HepG2 (cell line): ENCODE measurements around the gene RPL41. TPM values are rescaled to one million over a fixed set of nuclear protein-coding genes. Genes with fewer than 3 reads are reported as not detected.

Experiments used
- AFF4 ChIP-seq: sonication (generic); formaldehyde crosslinking; IDR thresholded peaks from 2 replicates; pipeline ENCODE4 v1.4.0; 2020; ENCODE audit warnings: missing genetic modification reagents
- ATF5 ChIP-seq: sonication (generic); formaldehyde crosslinking; IDR thresholded peaks from 2 replicates; pipeline ENCODE4 v1.4.0; 2020; ENCODE audit warnings: mild to moderate bottlenecking, low read depth, missing genetic modification reagents
- ATF7-NPFF ChIP-seq: sonication (generic); formaldehyde crosslinking; IDR thresholded peaks from 2 replicates; pipeline ENCODE4 v1.8.1; 2023; ENCODE audit warnings: mild to moderate bottlenecking, low read depth, missing genetic modification reagents, moderate library complexity
- DBP ChIP-seq: sonication (generic); formaldehyde crosslinking; IDR thresholded peaks from 2 replicates; pipeline ENCODE4 v1.4.0; 2020; ENCODE audit warnings: missing genetic modification reagents; ENCODE audit errors: not compliant biosample characterization
- HNF1B ChIP-seq: sonication (generic); formaldehyde crosslinking; IDR thresholded peaks from 2 replicates; pipeline ENCODE4 v1.5.1; 2020; ENCODE audit warnings: mild to moderate bottlenecking, moderate library complexity, missing genetic modification reagents
- KDM3A ChIP-seq: IDR thresholded peaks from 2 replicates; pipeline ENCODE4 v1.6.1; 2018; ENCODE audit warnings: low read depth, missing compliant biosample characterization
- KLF16 ChIP-seq, 2 experiments: sonication (generic) in 1 of 2; formaldehyde crosslinking in 1 of 2; IDR thresholded peaks; 2 replicates each; pipeline versions ENCODE4 v1.6.1 to v1.8.0; 2016 to 2023; ENCODE audit warnings: missing genetic modification reagents in 2 of 2, missing compliant biosample characterization in 1 of 2
- MBD4 ChIP-seq: IDR thresholded peaks from 2 replicates; pipeline ENCODE4 v1.6.1; 2012; ENCODE audit warnings: low read length, inconsistent platforms, borderline replicate concordance
- ZMYM3 ChIP-seq: sonication (generic); formaldehyde crosslinking; IDR thresholded peaks from 2 replicates; pipeline ENCODE4 v1.5.1; 2020; ENCODE audit warnings: mild to moderate bottlenecking, missing genetic modification reagents
- ZNF142 ChIP-seq: sonication (generic); formaldehyde crosslinking; IDR thresholded peaks from 2 replicates; pipeline ENCODE4 v1.4.0; 2020; ENCODE audit warnings: missing genetic modification reagents
- ZNF383 ChIP-seq: sonication (generic); formaldehyde crosslinking; IDR thresholded peaks from 2 replicates; pipeline ENCODE4 v1.4.0; 2020; ENCODE audit warnings: missing genetic modification reagents, mild to moderate bottlenecking, borderline replicate concordance
- ZNF749 ChIP-seq: sonication (generic); formaldehyde crosslinking; IDR thresholded peaks from 2 replicates; pipeline ENCODE4 v1.8.0; 2022; ENCODE audit warnings: mild to moderate bottlenecking, missing genetic modification reagents, moderate library complexity, borderline replicate concordance
- ZNF75D ChIP-seq: sonication (generic); formaldehyde crosslinking; IDR thresholded peaks from 2 replicates; pipeline ENCODE4 v1.8.1; 2023; ENCODE audit warnings: missing genetic modification reagents, mild to moderate bottlenecking, borderline replicate concordance
- ZNF782 ChIP-seq: sonication (generic); formaldehyde crosslinking; IDR thresholded peaks from 2 replicates; pipeline ENCODE4 v1.4.0; 2020; ENCODE audit warnings: missing genetic modification reagents, mild to moderate bottlenecking, borderline replicate concordance
- polyA plus RNA-seq, 8 experiments: library from polyadenylated mRNA; depleted of rRNA in 3 of 8; stranded (reverse) in 7 of 8; unstranded in 1 of 8; fragments of >200 nt; fragmentation: Illumina TruSeq in 4 of 8; extraction: Trizol in 4 of 8; gene quantifications; 2 replicates each; pipeline versions ENCODE4 v1.2.1 to v1.2.3, GENCODE V29; 2011 to 2016; ENCODE audit warnings: low read depth in 4 of 8, missing spikeins in 1 of 8, mixed read lengths in 1 of 8; ENCODE audit not compliant: insufficient read depth in 1 of 8
- total RNA-seq, 5 experiments: library from RNA; depleted of rRNA; stranded (reverse); fragments of >200 nt; fragmentation: Illumina TruSeq; extraction: Trizol; gene quantifications; 2 replicates each; pipeline ENCODE4 v1.2.3, GENCODE V29; 2016; ENCODE audit warnings: low read depth in 1 of 5

The RPL41 gene
- total and polyA plus RNA-seq, 2 of the 13 experiments (the other 11 are each of a cell fraction or from before 2014, with no cell fraction given) = 4,012 to 7,670 TPM

GRCh38 chr12:56117778-56118687 is 1.6 kb downstream of the RPL41 start, which contains the start of gene ZC3H10 (continued):
- TF ChIP-seq AFF4 = no peak
- peak in 1 of 2 experiments; percentile 88; a peak in 2 of 4 replicates for TF ChIP-seq KLF16 (CRISPR knock-in tag; IDR thresholded peaks at IDR 0.05)
- no peak for TF ChIP-seq ZNF383 (CRISPR knock-in tag)
- TF ChIP-seq ZNF749 (CRISPR knock-in tag) = no peak; the same call in 1 of the 2 replicates
- no peak for TF ChIP-seq ATF5
- TF ChIP-seq MBD4 = no peak
- no peak for TF ChIP-seq ZNF782 (CRISPR knock-in tag)
- TF ChIP-seq ZMYM3 = peak; percentile 35; the same call in 1 of the 2 replicates
- TF ChIP-seq DBP (CRISPR knock-in tag) = no peak
- TF ChIP-seq ZNF75D = no peak
- TF ChIP-seq ZNF142 (CRISPR knock-in tag) = no peak; the same call in 1 of the 2 replicates
- TF ChIP-seq HNF1B (CRISPR knock-in tag) = peak; percentile 92; the same call in 1 of the 2 replicates
- TF ChIP-seq KDM3A (CRISPR knock-in tag) = peak; percentile 58; the same call in 1 of the 2 replicates
- TF ChIP-seq ATF7-NPFF (CRISPR knock-in tag) = peak; percentile 93
